Myocyte (in vitro differentiated cells): ENCODE measurements around the gene CASP10. TPM values are rescaled to one million over a fixed set of nuclear protein-coding genes. Genes with fewer than 3 reads are reported as not detected.

ENCODE experiments used
- total RNA-seq: library from RNA; depleted of rRNA; stranded (reverse); fragments of >200 nt; gene quantifications from 2 replicates; pipeline ENCODE4 v1.2.3, GENCODE V29; 2014

CASP10 gene
- total RNA-seq, 1 donor from 2014 or later: 0.48 TPM

Other genes with a start within 250 kb of the CASP10 start
- 12.6 and 13.6 TPM in 2 replicates for gene ORC2, start 219.5 kb upstream of the CASP10 start, total RNA-seq
- 5.3 and 9.9 TPM in 2 replicates for gene HYCC2, start 111.5 kb upstream of the CASP10 start, total RNA-seq
- 87.0 and 93.9 TPM in 2 replicates for gene NDUFB3, start 111.1 kb upstream of the CASP10 start, total RNA-seq
- 45.4 and 54.0 TPM in 2 replicates for gene CFLAR, start 67.0 kb upstream of the CASP10 start, total RNA-seq
- gene CASP8, start 77.4 kb downstream of the CASP10 start, total RNA-seq: 10.4 and 12.5 TPM in 2 replicates
- 1.8 and 2.4 TPM in 2 replicates for gene FLACC1, start 174.2 kb downstream of the CASP10 start, total RNA-seq